Measurements from ENCODE around the gene NFKBIL1.
A peak's percentile ranks its signal among the peaks of the same experiment; 100 is the strongest.
"Not testable (repeated sequence)": the region's sequence is repeated elsewhere in the genome, so short reads cannot be mapped to it uniquely, and the experiment has no call there.

Gene NFKBIL1

GRCh38 chr6:31546958-31547726 is at the start of gene NFKBIL1:
TSS of gene NFKBIL1 (plus strand) at chr6:31547608. CDS start at chr6:31547695, 87 bp downstream.
- peak within 1 kb of the TSS; percentile 49 for H3K4me3 ChIP-seq (ENCODE audit: low read depth, low read length)
- no peak for TF ChIP-seq CTCF (IDR thresholded peaks at IDR 0.05; ENCODE audit: borderline replicate concordance, insufficient read depth, low read depth, low read length)

GRCh38 chr6:31498748-31499147 is 48.7 kb upstream of the NFKBIL1 start:
- TF ChIP-seq CTCF (IDR thresholded peaks at IDR 0.05; ENCODE audit: borderline replicate concordance, insufficient read depth, low read depth, low read length): no peak
- H3K4me3 ChIP-seq (ENCODE audit: low read depth, low read length): no peak overlapping the region

GRCh38 chr6:31499648-31500047 is 47.8 kb upstream of the NFKBIL1 start:
- not testable (repeated sequence) for H3K4me3 ChIP-seq (ENCODE audit: low read depth, low read length)

GRCh38 chr6:31502586-31502985 is 44.8 kb upstream of the NFKBIL1 start:
- no peak for TF ChIP-seq CTCF (IDR thresholded peaks at IDR 0.05; ENCODE audit: borderline replicate concordance, insufficient read depth, low read depth, low read length)

GRCh38 chr6:31509036-31509435 is 38.4 kb upstream of the NFKBIL1 start:
- H3K4me3 ChIP-seq (ENCODE audit: low read depth, low read length): not testable (repeated sequence)

More at GRCh38 chr6:31502586-31502985, 44.8 kb upstream of the NFKBIL1 start:
- H3K4me3 ChIP-seq (ENCODE audit: low read depth, low read length): no peak overlapping the region

- no peak for TF ChIP-seq CTCF (IDR thresholded peaks at IDR 0.05; ENCODE audit: borderline replicate concordance, insufficient read depth, low read depth, low read length)
- no peak overlapping the region for H3K4me3 ChIP-seq (ENCODE audit: low read depth, low read length)
These were observed 37.4 kb upstream of the NFKBIL1 start for GRCh38 chr6:31510007-31510406.

- no peak overlapping the region for H3K4me3 ChIP-seq (ENCODE audit: low read depth, low read length)
- no peak for TF ChIP-seq CTCF (IDR thresholded peaks at IDR 0.05; ENCODE audit: borderline replicate concordance, insufficient read depth, low read depth, low read length)
These were observed 33.8 kb upstream of the NFKBIL1 start for GRCh38 chr6:31513456-31514165.

GRCh38 chr6:31521835-31522234 is 25.6 kb upstream of the NFKBIL1 start:
- no peak for TF ChIP-seq CTCF (IDR thresholded peaks at IDR 0.05; ENCODE audit: borderline replicate concordance, insufficient read depth, low read depth, low read length)
- no peak overlapping the region for H3K4me3 ChIP-seq (ENCODE audit: low read depth, low read length)

Data from GM12875 (cell line).